IPS-18c (cell line): ENCODE data around the gene AKR1C3.
"Not testable (repeated sequence)": the region's sequence is repeated elsewhere in the genome, so short reads cannot be mapped to it uniquely, and the experiment has no call there.

ENCODE experiments used
- H3K4me3 ChIP-seq: 2 replicates; pipeline ENCODE4 v1.7.0; 2013; ENCODE audit warnings: low read depth, mild to moderate bottlenecking, low read length, moderate library complexity; ENCODE audit not compliant: insufficient read depth
- H3K9me3 ChIP-seq: one replicate; pipeline ENCODE4 v1.6.1; 2013; ENCODE audit warnings: mild to moderate bottlenecking, low read length, moderate library complexity; ENCODE audit not compliant: control insufficient read depth, insufficient read depth

The AKR1C3 gene

GRCh38 chr10:5079306-5079830, 14.8 kb upstream of the AKR1C3 start:
- H3K9me3 ChIP-seq, result no peaks in the 10 kb centered on the region
- no peak overlapping the region for H3K4me3 ChIP-seq

- H3K9me3 ChIP-seq, result no peaks in the 10 kb centered on the region
Observed at GRCh38 chr10:5079836-5080235, 14.4 kb upstream of the AKR1C3 start.

GRCh38 chr10:5081091-5081490, 13.1 kb upstream of the AKR1C3 start:
- no peak overlapping the region for H3K4me3 ChIP-seq
- H3K9me3 ChIP-seq, result no peaks in the 10 kb centered on the region

More at GRCh38 chr10:5079836-5080235, 14.4 kb upstream of the AKR1C3 start:
- no peak overlapping the region for H3K4me3 ChIP-seq

GRCh38 chr10:5088703-5089261, 5.4 kb upstream of the AKR1C3 start:
- no peak overlapping the region for H3K4me3 ChIP-seq
- no peaks in the 10 kb centered on the region for H3K9me3 ChIP-seq

GRCh38 chr10:5089865-5090264, 4.3 kb upstream of the AKR1C3 start:
- no peak overlapping the region for H3K4me3 ChIP-seq

GRCh38 chr10:5090551-5090950, 3.7 kb upstream of the AKR1C3 start:
- H3K9me3 ChIP-seq, result no peaks in the 10 kb centered on the region
- H3K4me3 ChIP-seq, result no peak overlapping the region

More at GRCh38 chr10:5089865-5090264, 4.3 kb upstream of the AKR1C3 start:
- no peaks in the 10 kb centered on the region for H3K9me3 ChIP-seq

GRCh38 chr10:5091196-5091595, 3.0 kb upstream of the AKR1C3 start:
- Histone ChIP-seq H3K9me3 (no peaks in the 10 kb centered on the region), H3K4me3 (no peak overlapping the region)

- H3K4me3 ChIP-seq, result no peak overlapping the region
- H3K9me3 ChIP-seq, result no peaks in the 10 kb centered on the region
Observed at GRCh38 chr10:5092375-5092774, 1.8 kb upstream of the AKR1C3 start.

GRCh38 chr10:5092848-5093790, 1.1 kb upstream of the AKR1C3 start:
- no peak overlapping the region for H3K4me3 ChIP-seq

GRCh38 chr10:5095687-5096086, 1.5 kb downstream of the AKR1C3 start:
- Histone ChIP-seq H3K9me3 (no peaks in the 10 kb centered on the region), H3K4me3 (no peak overlapping the region)

More at GRCh38 chr10:5092848-5093790, 1.1 kb upstream of the AKR1C3 start:
- H3K9me3 ChIP-seq, result no peaks in the 10 kb centered on the region

GRCh38 chr10:5096108-5096507, 1.9 kb downstream of the AKR1C3 start:
- H3K9me3 ChIP-seq, result no peaks in the 10 kb centered on the region
- H3K4me3 ChIP-seq, result no peak overlapping the region

GRCh38 chr10:5102479-5102878, 8.3 kb downstream of the AKR1C3 start:
- H3K9me3 ChIP-seq, H3K4me3 ChIP-seq: not testable (repeated sequence)

- Histone ChIP-seq H3K9me3 (no peaks in the 10 kb centered on the region), H3K4me3 (no peak overlapping the region)
Observed at GRCh38 chr10:5103481-5103880, 9.3 kb downstream of the AKR1C3 start.

GRCh38 chr10:5105626-5106025, 11.4 kb downstream of the AKR1C3 start:
- H3K4me3 ChIP-seq, result no peak overlapping the region
- peaks cover 2% of the 10 kb centered on the region for H3K9me3 ChIP-seq

- H3K4me3 ChIP-seq, result no peak overlapping the region
- H3K9me3 ChIP-seq, result peaks cover 2% of the 10 kb centered on the region
Observed at GRCh38 chr10:5106553-5106952, 12.3 kb downstream of the AKR1C3 start.

- H3K9me3 ChIP-seq, result peaks cover 2% of the 10 kb centered on the region
- no peak overlapping the region for H3K4me3 ChIP-seq
Observed at GRCh38 chr10:5107860-5108526, 13.8 kb downstream of the AKR1C3 start.

GRCh38 chr10:5108658-5109416, 14.6 kb downstream of the AKR1C3 start:
- H3K9me3 ChIP-seq, result peaks cover 2% of the 10 kb centered on the region
- H3K4me3 ChIP-seq, result no peak overlapping the region
